ENCODE measurements around the gene SLC47A1. TPM values are rescaled to one million over a fixed set of nuclear protein-coding genes. Genes with fewer than 3 reads are reported as not detected.

SLC47A1 gene
- total and polyA plus RNA-seq, 2 of the 8 experiments (the other 6 are each of a cell fraction or from before 2014, with no cell fraction given): 1.5 to 3.6 TPM

GRCh38 chr17:19551591-19552148 is 18.0 kb downstream of the SLC47A1 start:
- H3K23ac ChIP-seq (ENCODE audit: insufficient read length): no peak overlapping the region
- H3K56ac ChIP-seq (replicated peaks; ENCODE audit: insufficient read length, low read depth, low read length): no peak overlapping the region
- WGBS, 2 experiments (ENCODE audit: extremely low coverage in 1 of 2, insufficient coverage in 1 of 2, insufficient read length in 1 of 2, insufficient replicate concordance in 2 of 2, low coverage in 1 of 2, low lambda C conversion rate in 2 of 2, missing lambda C conversion rate in 1 of 2): 89% methylated on average over 9 of the region's 9 CpGs; no CpG with 5 or more reads in 1 of the 2 experiments
- H2BK5ac ChIP-seq (ENCODE audit: low read depth, low read length): no peak overlapping the region
- no peak overlapping the region for H2BK120ac ChIP-seq (replicated peaks; ENCODE audit: low read depth, low read length)
- no peak overlapping the region for H2BK20ac ChIP-seq (ENCODE audit: low read length)
- H2BK15ac ChIP-seq (ENCODE audit: low read length): no peak overlapping the region
- H4K91ac ChIP-seq (replicated peaks; ENCODE audit: insufficient read length, low read length): no peak overlapping the region
- POLR2A ChIA-PET (ENCODE audit: partially characterized antibody): no interaction called here
- CTCF ChIA-PET (ENCODE audit: partially characterized antibody): interaction anchor here (1.2 to 1.9 kb wide), 2 partner anchors 198 to 221 kb away, joined by 3 to 4 read pairs; no protein-coding TSS in a partner anchor
- H3K79me2 ChIP-seq (ENCODE audit: control insufficient read depth in 1 of 2, insufficient read depth in 2 of 2, low read length in 2 of 2): no peaks in the 10 kb centered on the region
- no peak overlapping the region for H3K18ac ChIP-seq (ENCODE audit: extremely low read depth, low read length)
- H3K4me3 ChIP-seq (ENCODE audit: extremely low read depth in 1 of 4, insufficient read depth in 2 of 4, low read depth in 3 of 4, low read length in 4 of 4): no peak overlapping the region
- no peak overlapping the region for H4K5ac ChIP-seq (ENCODE audit: insufficient read length, low read depth, low read length)
- H3K4ac ChIP-seq (replicated peaks; ENCODE audit: insufficient read length, low read depth, low read length): no peak overlapping the region
- DNase-seq (ENCODE audit: low read depth in 1 of 2, low spot score in 2 of 2) (no peak), FAIRE-seq (no peak)
- H2BK12ac ChIP-seq (ENCODE audit: low read depth, low read length): no peak overlapping the region
- H2AFZ ChIP-seq (ENCODE audit: low read length): no peak overlapping the region
- H3K79me1 ChIP-seq (ENCODE audit: low read depth, low read length): no peaks in the 10 kb centered on the region; the same call in 1 of the 2 replicates
- peaks cover 0 to 6% (median 3%) of the 10 kb centered on the region in 4 experiments; a peak in 6 of 7 replicates for H3K4me1 ChIP-seq (replicated peaks in 1 of 4; ENCODE audit: control insufficient read depth in 3 of 4, insufficient read depth in 4 of 4, low read length in 3 of 4)
- no peak for TF ChIP-seq RAD21 (IDR thresholded peaks at IDR 0.05 in 1 of 2, conservative IDR thresholded peaks at IDR 0.05 in 1 of 2; ENCODE audit: low read depth in 2 of 2, low read length in 2 of 2)
- no peak for TF ChIP-seq HDAC2 (IDR thresholded peaks at IDR 0.05; ENCODE audit: borderline replicate concordance in 1 of 2, low read depth in 2 of 2, low read length in 2 of 2)
- TF ChIP-seq CBX8 (IDR thresholded peaks at IDR 0.05; ENCODE audit: borderline replicate concordance, low read depth, low read length): no peak
- TF ChIP-seq BACH1 (IDR thresholded peaks at IDR 0.05; ENCODE audit: low read length): no peak
- no peak for TF ChIP-seq ZNF274 (IDR thresholded peaks at IDR 0.05; ENCODE audit: borderline replicate concordance, extremely low read depth, low read length)
- no peak for TF ChIP-seq CTBP2 (IDR thresholded peaks at IDR 0.05; ENCODE audit: borderline replicate concordance, insufficient read depth, insufficient read length, low read length)
- no peak for TF ChIP-seq RXRA (IDR thresholded peaks at IDR 0.05; ENCODE audit: insufficient read depth, low read depth, low read length)
- no peak for TF ChIP-seq KDM4A (IDR thresholded peaks at IDR 0.05; ENCODE audit: low read depth, low read length, severe bottlenecking)
- no peak for TF ChIP-seq EGR1 (IDR thresholded peaks at IDR 0.05; ENCODE audit: borderline replicate concordance, low read depth, low read length)
- no peak for TF ChIP-seq TEAD4 (IDR thresholded peaks at IDR 0.05; ENCODE audit: low read depth, low read length)
- no peak overlapping the region for H3K14ac ChIP-seq (ENCODE audit: insufficient read length)
- H3K23me2 ChIP-seq (ENCODE audit: low read depth, low read length): no peaks in the 10 kb centered on the region
- H3K4me2 ChIP-seq (ENCODE audit: insufficient read depth in 1 of 2, low read depth in 2 of 2, low read length in 2 of 2): no peak overlapping the region
- no peak overlapping the region for H2AK5ac ChIP-seq (ENCODE audit: low read depth, low read length)
- no peaks in the 10 kb centered on the region for H4K20me1 ChIP-seq (replicated peaks in 1 of 2; ENCODE audit: control insufficient read depth in 1 of 2, insufficient read depth in 2 of 2, low read length in 2 of 2)
- no peak overlapping the region for H3K9ac ChIP-seq (replicated peaks in 1 of 4; ENCODE audit: extremely low read depth in 1 of 4, low read depth in 3 of 4, low read length in 3 of 4)
- H3K27me3 ChIP-seq (replicated peaks in 1 of 4; ENCODE audit: control insufficient read depth in 3 of 4, extremely low read depth in 1 of 4, insufficient read depth in 3 of 4, low read length in 3 of 4): no peaks in the 10 kb centered on the region
- H3K27ac ChIP-seq (ENCODE audit: low read depth, low read length): no peak overlapping the region
- H3K9me3 ChIP-seq (ENCODE audit: insufficient read depth in 2 of 2, low read depth in 1 of 2, low read length in 1 of 2): no peaks in the 10 kb centered on the region
- no peaks in the 10 kb centered on the region for H3K36me3 ChIP-seq (ENCODE audit: control insufficient read depth in 2 of 4, insufficient read depth in 4 of 4, low read length in 3 of 4)
- H4K8ac ChIP-seq (ENCODE audit: extremely low read depth, insufficient read depth, low read length): no peak overlapping the region

All from H1 (cell line).